Measurements from ENCODE around the gene NPHS1. TPM values are rescaled to one million over a fixed set of nuclear protein-coding genes. Genes with fewer than 3 reads are reported as not detected.

The NPHS1 gene
- total and polyA plus RNA-seq, 2 donors from 2014 or later = 0.25 to 39.7 TPM

DNA sequence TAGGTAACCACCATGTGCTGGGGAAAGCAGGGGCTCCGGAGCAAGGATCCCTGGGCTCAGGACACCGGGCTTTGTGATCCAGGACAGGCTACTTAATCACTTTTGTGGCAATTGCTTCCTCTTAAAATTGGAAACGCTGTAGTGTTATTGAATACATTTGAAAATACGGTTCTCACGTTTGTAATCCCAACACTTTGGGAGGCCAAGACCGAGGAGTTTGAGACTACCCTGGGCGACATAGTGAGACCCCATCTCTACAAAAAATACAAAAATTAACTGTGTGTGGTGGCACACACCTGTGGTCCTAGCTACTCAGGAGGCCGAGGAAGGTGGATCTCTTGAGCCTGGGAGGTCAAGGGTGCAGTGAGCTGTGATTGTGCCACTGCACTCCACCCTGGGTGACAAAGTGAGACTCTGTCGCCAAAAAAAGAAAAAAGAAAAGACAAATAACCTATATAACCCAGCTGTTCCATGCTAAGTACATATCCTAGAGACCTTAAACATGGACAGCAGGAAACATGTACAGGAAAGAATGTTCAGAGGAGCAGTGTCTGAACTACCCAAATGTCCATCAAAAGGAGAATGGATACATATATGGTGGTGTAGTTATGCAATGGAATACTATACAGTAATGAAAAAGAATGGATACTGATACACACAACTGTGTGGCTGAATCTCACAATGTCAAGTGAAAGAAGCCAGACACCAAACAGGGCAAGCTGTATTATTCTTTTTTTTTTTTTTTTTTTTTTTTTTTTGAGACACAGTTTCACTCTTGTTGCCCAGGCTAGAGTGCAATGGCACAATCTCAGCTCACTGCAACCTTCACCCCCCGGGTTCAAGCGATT lies 39.0 kb downstream of the NPHS1 start:
- Histone ChIP-seq H3K4me1 (ENCODE audit: control insufficient read depth in 2 of 3, insufficient read depth in 2 of 3, low read depth in 1 of 3, low read length in 3 of 3) (peaks cover 0 to 4% (median 0%) of the 10 kb centered on the region in 3 donors), H3K4me3 (ENCODE audit: low read length in 3 of 3) (no peak overlapping the region), H3K27ac (ENCODE audit: low read depth in 2 of 2, low read length in 2 of 2) (no peak overlapping the region), H3K9me3 (ENCODE audit: control insufficient read depth in 2 of 3, insufficient read depth in 1 of 3, low read length in 3 of 3) (no peaks in the 10 kb centered on the region), H3K9ac (ENCODE audit: low read length in 3 of 3) (no peak overlapping the region), H3K27me3 (ENCODE audit: control insufficient read depth, insufficient read depth, low read length) (no peaks in the 10 kb centered on the region), H3K36me3 (ENCODE audit: control insufficient read depth in 2 of 3, insufficient read depth in 3 of 3, low read length in 3 of 3) (no peaks in the 10 kb centered on the region)
- intact Hi-C loops (cut with DNase I) = no loop called here
- no peak for TF ChIP-seq CTCF (IDR thresholded peaks at IDR 0.05; ENCODE audit: borderline replicate concordance, extremely low read depth, insufficient read depth)
- DNase-seq (no peak), FAIRE-seq (no peak)

DNA sequence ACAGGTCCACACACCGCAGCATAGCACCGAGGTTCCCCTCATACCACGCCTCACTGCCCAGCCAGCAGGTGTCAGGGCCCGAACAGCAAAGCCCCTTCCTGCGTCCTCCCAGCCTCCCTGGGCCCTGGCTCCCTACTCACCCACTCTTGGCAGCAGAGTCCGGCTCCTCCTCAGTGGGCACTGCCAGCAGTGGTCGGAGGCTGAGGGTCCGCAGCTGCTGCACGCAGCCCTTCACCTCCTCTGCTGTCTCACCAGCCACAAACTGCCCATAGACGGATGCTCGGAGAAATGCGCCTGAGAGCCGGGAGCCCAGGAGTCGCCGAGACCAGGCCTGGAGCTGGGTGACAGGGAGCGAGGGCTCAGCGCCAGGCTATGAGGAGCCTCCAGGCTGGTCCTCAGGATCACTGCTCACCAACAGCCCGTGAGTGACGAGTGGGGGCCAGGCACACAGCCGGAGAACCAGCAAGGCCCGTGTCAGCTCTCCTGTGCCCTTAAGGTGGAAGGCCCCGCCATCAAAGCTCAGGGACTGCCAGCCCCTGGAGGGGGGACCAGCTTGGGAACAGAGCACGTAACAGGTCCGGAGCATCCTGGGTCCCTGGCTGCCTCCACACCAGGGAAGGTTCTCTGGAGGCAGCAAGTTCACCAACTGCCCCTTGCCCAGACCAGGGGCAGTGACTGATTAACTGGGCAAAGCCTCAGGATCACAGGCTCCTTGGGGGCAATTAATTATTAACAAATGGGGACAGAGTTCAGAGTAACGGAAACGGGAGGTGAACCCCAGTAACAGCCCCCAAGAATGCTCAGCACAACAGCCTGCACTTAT lies 39.9 kb downstream of the NPHS1 start, which contains the start of gene PRODH2:
Gene PRODH2 (minus strand): TSS at position 626 of the 823 bp plus-strand sequence. CDS start 40 bp downstream, at position 586.
- intact Hi-C loops (cut with DNase I) = no loop called here
- H3K9me3 ChIP-seq (ENCODE audit: control insufficient read depth in 2 of 3, insufficient read depth in 1 of 3, low read length in 3 of 3) = no peaks in the 10 kb centered on the region
- FAIRE-seq (no peak), DNase-seq (peak in 2 of 5 donors; percentile 16 to 44)
- H3K27ac ChIP-seq (ENCODE audit: low read depth in 2 of 2, low read length in 2 of 2) = peak within 1 kb of the TSS; percentile 51 to 65
- H3K27me3 ChIP-seq (ENCODE audit: control insufficient read depth, insufficient read depth, low read length) = no peaks in the 10 kb centered on the region
- H3K4me1 ChIP-seq (ENCODE audit: control insufficient read depth in 2 of 3, insufficient read depth in 2 of 3, low read depth in 1 of 3, low read length in 3 of 3) = peaks cover 0 to 4% (median 0%) of the 10 kb centered on the region in 3 donors
- TF ChIP-seq CTCF (IDR thresholded peaks at IDR 0.05; ENCODE audit: borderline replicate concordance, extremely low read depth, insufficient read depth) = no peak
- peak within 1 kb of the TSS in 1 of 3 donors; percentile 26 for H3K9ac ChIP-seq (ENCODE audit: low read length in 3 of 3)
- no peaks in the 10 kb centered on the region for H3K36me3 ChIP-seq (ENCODE audit: control insufficient read depth in 2 of 3, insufficient read depth in 3 of 3, low read length in 3 of 3)
- H3K4me3 ChIP-seq (ENCODE audit: low read length in 3 of 3) = peak within 1 kb of the TSS in 2 of 3 donors; percentile 69 to 79

DNA sequence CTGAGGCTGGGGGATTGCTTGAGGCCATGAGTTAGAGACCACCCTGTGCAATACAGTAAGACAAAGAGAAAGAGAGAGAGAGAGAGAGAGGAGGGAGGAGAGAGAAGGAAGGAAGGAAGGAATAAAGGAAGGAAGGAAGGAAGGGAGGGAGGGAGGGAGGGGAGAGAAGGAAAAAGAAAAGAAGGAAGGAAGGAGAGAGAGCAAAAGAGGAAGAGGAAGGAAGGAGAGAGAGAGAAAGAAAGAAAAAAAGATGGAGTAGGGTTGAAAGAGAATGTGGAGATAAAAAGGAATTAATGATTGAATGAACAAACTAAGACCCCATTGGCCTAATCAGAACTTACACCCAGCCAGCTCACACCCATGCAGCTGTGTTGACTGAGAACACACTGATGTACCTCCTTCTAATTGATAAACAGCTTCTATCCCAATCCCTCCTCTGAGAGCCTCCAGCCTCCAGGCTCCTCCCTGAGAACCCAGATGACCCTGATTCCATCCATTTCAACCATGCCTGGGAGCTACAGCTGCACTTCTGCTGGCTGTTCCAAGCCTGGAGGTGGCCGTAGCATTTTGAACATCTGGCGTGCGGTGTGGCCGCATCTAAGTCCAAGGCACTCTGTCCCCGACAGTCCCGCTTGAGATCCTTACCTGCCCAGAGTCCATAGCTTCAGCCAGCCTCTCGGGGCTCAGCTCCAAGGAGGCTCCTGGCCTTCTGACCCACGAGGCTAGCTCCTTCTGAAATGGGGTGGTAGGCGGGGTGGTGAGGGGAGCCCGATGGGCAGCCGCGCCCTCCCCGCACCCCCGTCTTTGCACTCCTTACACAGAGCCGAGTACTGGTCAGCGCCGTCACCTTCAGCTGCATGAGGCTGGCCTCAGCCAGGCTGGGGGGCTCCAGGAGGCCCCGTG lies 40.7 kb downstream of the NPHS1 start:
- FAIRE-seq = no peak
- no peaks in the 10 kb centered on the region for H3K36me3 ChIP-seq (ENCODE audit: control insufficient read depth in 2 of 3, insufficient read depth in 3 of 3, low read length in 3 of 3)
- no peak for TF ChIP-seq CTCF (IDR thresholded peaks at IDR 0.05; ENCODE audit: borderline replicate concordance, extremely low read depth, insufficient read depth)
- intact Hi-C loops (cut with DNase I) = no loop called here
- H3K27ac ChIP-seq (ENCODE audit: low read depth in 2 of 2, low read length in 2 of 2) = peak overlapping the region; percentile 51 to 65
- DNase-seq = no peak
- H3K9me3 ChIP-seq (ENCODE audit: control insufficient read depth in 2 of 3, insufficient read depth in 1 of 3, low read length in 3 of 3) = no peaks in the 10 kb centered on the region
- peak overlapping the region in 2 of 3 donors; percentile 69 to 79 for H3K4me3 ChIP-seq (ENCODE audit: low read length in 3 of 3)
- peaks cover 0 to 4% (median 0%) of the 10 kb centered on the region in 3 donors for H3K4me1 ChIP-seq (ENCODE audit: control insufficient read depth in 2 of 3, insufficient read depth in 2 of 3, low read depth in 1 of 3, low read length in 3 of 3)
- no peak overlapping the region for H3K9ac ChIP-seq (ENCODE audit: low read length in 3 of 3)
- H3K27me3 ChIP-seq (ENCODE audit: control insufficient read depth, insufficient read depth, low read length) = no peaks in the 10 kb centered on the region

Measured in kidney (tissue), 14 donors.